Stimulated activated CD8-positive, alpha-beta memory T cell treated with anti-CD3 and anti-CD28 coated beads, Interleukin-15, amount 100 ng/mL, for 24 hours (primary cell): ENCODE results near the gene GINS2.

Source experiments
- DNase-seq: peaks from one replicate; pipeline ENCODE4 v3.0.0-alpha.2; 2020; ENCODE audit warnings: low read depth

The GINS2 gene

DNA sequence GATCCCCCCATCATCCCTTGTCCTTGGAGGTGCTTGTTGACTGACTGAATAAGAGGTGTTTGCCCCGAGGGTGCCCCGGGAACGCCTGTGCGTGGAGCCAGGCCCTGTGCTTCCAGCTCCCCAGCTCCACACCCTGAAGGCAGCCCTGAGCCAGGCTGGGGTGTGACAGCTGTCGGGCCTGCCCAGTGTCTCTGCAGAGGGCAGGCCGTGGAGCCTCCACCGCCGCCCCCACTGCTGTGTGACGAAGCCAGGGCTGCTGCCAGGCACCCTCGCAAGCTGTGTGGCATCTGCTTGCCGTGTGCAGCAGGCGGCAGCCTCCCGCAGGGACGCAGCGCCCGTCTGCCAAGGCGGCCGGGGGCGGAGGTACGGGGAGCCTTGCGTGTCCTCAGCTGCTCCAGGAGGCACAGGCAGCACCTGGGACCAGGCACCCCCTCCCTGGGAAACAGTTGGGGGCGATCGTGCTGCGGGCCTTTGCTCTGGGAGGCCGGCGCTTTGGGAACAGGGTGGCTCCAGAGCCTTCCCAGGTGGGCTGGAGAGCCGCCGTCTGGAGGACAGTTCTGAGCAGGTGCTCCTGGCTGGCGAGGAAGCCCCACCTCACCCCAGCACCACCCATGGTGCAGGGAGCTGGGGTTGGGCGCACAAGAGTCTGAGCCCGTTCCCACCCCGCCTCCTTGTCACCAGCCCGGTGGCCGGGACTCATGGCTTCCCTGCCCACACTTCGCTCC is 49.1 kb downstream of the GINS2 start:
- DNase-seq, result no peak

DNA sequence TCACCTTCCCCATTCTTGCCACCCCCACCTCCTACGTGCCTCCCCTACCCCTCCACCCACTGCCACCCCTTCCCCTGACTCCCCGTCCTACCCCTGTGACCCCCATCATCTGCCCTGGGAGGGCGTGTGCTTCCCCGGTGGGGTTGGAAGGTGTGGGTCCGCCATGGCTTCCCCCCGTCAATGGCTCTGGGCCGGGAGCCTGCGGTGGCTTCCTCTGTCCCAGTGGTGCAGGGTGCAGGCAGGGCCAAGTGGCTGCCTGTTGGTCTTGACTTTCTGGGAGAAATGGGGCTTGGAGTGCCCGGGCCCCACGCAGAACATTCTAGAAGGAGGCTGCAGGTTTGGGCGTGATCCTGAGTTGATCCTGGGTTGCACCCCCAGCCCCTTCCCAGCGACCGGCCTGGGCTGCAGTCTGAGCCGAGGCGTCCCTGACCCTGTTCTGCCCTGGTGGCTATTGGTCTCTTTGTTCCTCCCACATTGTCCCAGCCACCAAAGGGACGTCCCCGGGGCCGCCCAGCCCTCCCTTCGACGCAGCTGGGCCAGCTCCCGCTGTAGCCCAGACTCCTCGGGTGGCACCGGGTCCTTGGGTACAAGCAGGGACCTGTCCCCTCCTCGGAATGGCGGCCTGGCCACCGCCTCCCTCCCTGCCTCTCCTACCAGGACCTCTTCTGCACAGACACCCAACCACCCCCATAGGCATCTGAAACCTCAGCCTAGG is 49.9 kb downstream of the GINS2 start:
- no peak for DNase-seq

DNA sequence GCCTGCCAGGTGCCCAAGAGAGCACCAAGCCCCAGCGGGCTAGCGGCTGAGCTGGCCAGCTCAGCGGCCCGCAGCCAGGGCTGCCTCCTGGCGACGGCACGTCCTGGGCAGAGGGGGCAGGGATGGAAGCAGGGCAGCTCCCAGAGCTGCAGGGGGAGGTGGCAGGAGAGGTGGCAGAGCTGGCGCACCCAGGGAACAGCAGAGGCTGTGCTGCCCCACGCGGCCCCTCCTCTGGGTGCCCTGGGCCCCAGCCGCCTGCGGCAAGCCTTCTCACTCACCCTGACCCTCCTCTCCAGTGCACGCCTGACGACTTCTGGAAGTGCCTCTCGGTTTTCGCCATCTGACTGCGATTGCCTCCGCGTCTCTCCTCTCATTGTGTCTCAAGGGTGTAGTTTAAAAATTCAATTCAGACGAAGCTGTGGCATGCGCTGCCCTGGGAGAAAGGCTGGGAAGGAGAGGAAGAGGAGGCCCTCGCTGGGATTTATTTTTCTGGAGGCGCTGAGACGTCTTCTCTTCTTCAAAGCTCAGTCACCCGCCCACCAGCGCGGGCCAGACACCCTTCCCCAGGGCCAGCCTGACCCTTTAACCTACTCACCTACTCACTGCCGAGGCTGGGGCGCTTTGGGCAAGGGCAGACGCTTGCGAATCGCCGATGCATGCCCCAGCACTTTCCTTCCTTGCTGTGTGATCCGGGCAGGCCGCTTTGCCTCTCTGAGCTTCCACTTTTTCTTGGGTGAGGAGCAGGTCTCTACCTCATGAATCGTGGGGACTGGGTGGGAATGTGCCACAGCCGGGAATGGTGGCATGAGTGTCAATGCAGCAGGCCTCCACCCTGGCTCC is 50.7 kb downstream of the GINS2 start:
- DNase-seq, result no peak

DNA sequence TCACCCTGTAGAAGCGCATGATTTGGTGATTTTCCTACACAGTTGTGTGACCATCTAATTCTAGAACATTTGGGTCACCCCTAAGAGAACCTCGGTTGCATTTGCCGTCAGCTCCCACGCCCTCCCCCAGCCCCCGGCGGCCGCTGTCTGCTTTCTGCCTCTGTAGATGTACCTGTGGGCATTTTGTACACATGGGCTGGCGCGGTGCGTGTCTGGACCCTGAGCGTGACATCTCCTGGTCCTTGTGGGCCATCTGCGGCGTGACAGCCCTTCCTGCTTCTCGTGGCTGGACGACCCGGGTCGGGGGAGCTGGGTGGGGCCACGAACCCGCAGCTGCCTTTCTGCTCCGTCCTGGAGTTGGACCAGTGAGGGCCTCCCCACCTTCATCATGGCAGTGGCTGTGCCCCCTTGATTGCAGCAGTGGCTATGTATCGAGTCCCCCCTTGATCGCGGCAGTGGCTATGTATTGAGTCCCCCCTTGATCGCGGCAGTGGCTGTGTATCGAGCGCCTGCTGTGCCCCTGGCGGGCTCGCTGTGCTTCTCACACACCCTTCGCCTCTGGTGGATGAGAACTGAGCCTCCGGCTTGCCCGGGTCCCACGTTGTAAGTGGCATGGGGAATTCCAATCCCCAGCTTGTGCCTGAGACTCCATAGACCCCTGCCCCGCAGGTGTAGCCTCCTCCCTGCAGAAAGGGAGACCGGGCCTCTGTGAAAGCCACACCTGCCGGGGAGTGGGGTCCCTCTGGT is 51.5 kb downstream of the GINS2 start:
- no peak for DNase-seq

DNA sequence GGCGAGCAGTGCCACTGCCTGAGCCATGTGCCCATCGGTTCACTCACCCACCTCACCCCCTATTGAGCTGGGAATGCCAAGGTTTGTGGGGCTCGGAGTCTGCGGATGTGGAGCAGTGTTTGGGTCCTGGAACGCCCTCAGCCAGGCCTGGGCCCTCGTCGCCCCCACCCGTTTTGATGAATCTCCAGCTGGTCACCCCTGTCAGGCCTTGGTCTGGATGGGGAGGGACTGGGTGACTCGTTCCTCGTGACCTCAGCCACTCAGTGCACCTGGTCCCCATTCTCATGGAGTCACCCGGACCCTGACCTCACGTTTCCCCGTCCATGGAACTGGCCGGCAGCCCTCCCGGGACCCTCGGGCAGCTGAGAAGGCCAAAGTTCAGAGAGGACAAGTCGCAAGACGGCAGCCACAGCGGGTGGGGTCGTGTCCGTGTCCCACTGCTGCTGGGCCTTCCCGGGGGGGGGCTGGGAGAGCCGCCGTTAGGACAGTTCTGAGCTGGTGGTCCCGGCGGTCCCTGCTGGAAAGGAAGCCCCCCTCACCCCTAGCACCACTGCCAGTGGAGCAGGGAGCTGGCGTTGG is 52.4 kb downstream of the GINS2 start:
- DNase-seq, result no peak

DNA sequence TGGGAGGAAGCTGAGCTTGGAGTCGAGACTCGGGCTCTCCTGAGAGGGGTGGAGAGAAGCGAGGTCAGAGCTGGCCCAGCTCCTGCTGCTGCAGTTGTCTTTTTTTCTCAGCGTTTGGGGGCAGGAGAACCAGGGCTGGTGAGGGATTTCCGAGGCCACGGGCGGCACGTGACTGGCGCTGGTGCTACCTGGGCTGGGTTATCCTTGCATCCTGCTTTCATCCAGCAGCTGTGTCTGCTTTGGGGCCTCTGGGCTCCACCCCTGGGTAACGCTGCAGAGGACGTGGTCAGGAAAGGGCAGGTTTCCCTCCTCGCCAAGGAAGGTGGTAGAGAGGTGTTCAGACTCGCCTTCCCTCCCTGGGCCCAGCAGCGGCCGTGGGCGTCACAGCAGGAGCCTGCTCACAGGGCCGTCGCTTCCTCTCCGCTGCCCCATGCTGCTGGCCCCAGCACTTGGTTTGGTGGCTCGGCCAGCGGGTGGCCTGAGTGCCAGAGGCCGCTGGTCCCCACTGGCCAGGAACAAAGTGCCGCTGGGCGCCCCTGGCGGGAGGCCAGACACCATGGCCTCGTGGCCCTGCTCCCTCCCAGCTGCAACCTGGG is 53.1 kb downstream of the GINS2 start:
- no peak for DNase-seq

DNA sequence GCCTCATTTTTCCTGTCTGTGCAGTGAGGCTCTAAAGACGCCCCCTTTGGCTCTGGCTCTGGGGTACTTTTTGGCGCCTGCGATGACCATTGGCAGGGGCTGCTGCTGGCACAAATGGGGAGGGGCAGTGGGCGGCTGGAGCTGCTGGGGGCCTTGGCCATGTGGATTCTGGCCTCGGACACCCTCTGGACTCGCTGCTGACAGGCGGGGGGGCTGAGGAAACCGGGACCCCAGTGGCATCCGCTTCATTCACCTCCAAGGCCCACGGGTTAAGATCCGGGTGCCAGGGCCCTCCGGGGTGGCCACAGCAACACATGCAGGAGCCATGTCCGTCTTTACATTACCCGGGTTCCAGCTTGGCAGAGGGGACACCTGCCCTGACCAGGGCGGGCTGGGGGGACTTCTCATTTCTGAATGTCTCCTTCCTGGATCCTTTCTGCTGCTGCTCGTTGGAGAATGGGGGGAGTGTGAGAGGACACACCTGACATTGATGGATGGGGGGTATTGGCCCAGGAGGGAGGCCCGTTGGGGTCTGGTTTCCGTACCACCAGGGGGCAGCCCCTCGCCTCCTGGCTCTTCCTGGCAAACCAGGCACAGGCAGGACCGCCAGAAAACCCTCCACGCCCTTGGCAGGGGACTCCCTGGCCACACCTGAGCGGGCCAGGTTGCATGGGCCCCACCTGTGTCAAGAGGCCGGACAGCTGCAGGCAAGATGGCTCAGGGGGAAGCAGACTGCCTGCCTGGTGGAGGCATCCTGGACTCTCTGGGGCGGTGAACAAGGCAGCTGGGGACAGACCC is 53.8 kb downstream of the GINS2 start:
- no peak for DNase-seq

DNA sequence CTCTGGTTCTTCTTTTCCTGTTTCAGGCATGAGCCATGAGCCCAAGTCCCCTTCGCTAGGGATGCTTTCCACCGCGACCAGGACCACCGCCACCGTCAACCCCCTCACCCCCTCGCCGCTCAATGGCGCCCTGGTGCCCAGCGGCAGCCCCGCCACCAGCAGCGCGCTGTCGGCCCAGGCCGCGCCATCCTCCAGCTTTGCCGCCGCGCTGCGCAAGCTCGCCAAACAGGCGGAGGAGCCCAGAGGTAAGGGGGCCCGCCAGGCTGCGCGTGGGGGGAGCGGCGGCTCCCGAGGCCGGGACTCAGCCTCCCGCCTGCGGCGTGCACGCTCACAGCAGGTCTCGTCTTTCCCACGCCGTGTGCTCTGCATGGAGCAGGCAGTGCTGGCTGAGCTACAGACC is 54.9 kb downstream of the GINS2 start:
- DNase-seq, result no peak

DNA sequence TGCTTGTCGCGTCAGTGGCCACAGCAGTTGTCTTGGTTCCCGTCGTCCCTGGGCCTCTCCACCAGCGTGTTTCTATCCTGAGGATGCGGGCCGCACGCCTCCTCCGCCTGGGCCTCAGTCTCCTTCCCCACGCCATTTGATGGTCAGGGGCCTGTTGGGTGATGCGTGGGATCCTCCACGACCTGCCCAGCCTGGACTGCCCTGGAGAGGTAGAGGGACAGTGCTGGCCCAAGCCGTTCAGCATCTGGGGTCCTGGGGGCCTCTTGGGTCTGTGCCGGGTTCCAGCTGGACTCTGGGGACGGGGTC is 55.4 kb downstream of the GINS2 start:
- DNase-seq, result no peak

DNA sequence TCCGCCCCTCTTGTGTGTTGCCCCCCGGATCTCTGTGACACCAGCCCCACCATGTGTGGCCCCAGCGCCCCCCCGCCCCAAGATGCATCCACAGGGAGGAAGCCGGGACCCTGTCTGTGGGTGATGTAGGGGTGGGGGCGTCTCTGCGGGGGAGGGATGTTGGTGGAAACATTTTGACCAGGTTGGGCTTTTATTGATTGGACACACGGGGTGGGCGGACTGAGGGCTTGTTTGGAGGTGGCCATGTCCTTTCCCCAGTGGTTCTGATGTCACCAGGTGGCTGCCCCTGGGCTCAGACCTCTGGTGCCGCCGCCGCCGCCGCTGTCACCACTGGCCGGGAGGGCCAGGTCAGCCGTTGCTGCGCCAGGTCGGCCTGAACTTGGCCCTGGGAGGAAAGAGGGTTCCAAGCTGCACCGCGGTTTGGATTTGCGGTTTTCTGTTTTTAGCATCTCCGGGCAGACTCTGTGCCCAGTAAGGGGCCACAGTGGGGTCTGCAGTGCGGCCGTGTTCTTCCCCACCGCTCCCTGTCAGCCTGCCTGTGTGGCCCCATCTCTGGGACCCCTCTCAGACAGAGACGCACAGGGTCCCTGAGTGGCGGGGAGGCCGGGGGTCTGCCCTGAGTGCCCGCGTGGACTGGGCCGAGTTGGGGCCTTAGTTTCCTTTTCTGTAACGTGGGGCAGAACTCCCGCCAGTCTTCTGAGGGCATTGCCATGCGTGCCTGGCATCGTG is 55.9 kb downstream of the GINS2 start:
- DNase-seq, result no peak

DNA sequence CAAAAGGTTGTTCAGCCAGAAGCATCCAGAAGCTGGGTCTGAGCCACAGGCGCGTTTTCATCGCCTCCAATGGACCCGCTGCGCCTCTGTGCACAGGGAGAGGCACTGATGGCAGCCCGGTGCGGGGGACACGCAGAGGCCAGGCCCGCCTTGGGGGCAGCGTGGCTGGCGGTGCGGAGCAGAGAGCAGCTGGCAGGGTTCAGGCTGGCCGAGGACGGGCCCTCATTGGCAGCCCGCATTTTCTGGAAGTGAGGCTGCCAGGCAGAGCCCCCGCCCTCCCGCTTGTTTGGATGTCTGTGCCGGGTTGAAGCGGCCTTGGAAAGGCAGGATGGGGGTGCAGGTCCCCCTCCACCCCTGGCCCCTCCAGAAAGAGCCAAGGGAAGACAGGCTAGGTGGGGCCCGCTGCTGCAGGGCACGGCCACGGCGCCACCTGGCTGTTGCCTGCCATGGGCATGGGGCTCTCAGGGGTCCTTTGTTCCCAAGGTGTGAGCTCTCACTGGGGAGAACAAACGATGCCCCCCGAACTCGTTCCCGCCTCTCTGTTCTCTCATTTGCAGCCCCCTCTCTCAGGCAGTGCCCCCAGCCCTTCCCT is 56.9 kb downstream of the GINS2 start:
- DNase-seq, result no peak

DNA sequence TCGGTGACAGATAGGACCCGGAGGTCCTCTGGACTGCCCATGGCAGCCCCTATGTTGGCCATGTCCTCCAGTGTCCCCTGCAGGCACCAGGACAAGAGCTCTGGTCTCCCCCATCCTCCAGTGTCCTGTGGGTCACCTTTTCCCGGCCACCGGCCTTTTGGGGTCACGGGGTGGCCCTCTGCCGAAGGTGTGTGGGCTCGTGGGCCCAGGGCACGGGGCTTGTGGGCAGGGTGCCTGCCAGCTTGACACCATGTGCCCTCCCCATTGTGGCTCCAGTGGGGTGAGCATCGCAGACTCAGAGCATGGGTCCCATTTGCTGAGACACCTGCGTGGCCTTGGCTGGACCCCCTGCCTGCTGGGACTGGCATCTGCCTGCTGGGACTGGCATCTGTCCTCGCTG is 57.5 kb downstream of the GINS2 start:
- DNase-seq, result no peak

DNA sequence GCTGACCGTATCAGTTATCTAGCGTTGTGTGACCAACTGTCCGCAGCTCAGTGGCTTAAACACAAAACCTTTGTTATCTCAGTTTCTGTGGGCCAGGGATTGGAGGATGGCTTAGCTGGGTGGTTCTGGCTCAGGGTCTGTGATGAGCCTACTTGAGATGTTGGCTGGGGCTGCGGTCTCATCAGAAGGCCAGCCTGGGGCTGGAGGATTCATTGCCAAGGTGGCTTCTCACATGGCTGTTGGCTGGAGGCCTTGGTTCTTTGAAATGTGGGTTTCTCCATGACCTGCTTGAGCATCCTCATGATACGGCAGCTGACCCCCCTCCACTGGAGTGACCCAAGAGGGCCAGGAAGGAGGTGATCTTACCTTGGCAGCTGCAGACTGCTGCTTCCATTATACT is 58.9 kb downstream of the GINS2 start:
- no peak for DNase-seq

DNA sequence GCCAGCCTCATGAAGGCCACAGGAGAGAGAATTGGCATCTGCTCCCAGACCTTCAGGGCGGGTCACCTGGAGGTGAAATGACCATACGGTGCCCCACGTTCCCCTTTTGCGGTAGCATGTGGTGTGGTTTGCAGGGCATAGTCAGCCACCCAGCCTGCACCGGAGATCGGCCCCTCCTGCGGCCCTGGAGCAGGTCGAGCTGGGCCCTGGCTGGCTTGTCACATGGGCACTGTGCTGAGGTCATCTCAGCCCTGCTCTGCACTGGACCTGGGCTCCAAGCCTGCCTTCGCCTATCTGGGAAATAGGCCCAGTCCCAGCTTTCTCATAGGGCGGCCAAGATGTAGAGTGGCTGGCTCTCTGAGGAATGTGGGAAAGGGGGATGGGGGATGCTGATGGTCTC is 59.4 kb downstream of the GINS2 start:
- DNase-seq, result no peak

DNA sequence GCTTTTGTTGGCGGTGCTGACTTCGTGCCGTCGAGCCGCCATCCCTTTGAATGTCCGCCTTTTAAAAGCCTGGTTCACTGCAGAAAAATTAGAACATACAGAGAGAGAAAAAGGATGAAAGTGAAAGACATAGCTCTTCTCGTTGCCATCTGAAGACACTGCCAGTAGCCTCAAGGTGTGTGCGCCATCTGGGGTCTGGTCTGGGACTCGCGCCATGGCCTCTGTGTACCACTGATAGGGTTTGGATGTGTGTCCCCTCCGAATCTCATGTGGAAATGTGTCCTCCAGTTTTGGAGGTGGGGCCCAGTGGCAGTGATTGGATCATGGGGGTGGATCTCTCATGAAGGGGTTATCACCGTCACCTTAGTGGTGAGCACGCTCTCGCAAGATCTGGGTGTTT is 60.1 kb downstream of the GINS2 start:
- no peak for DNase-seq

DNA sequence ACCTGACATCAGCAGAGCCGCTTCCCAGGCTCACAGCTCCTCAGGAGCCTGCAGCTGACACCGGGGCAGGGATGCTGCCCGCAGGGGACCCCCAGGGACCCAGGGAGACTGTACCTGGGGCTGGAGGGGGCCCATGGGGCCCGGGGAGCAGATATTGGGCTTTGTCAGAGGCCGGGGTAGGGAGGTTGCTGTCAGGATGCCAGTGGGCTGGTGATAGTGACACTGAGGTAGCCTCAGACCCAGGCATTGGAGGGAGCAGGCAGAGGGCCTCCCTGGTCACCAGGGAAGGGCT is 60.5 kb downstream of the GINS2 start:
- no peak for DNase-seq

DNA sequence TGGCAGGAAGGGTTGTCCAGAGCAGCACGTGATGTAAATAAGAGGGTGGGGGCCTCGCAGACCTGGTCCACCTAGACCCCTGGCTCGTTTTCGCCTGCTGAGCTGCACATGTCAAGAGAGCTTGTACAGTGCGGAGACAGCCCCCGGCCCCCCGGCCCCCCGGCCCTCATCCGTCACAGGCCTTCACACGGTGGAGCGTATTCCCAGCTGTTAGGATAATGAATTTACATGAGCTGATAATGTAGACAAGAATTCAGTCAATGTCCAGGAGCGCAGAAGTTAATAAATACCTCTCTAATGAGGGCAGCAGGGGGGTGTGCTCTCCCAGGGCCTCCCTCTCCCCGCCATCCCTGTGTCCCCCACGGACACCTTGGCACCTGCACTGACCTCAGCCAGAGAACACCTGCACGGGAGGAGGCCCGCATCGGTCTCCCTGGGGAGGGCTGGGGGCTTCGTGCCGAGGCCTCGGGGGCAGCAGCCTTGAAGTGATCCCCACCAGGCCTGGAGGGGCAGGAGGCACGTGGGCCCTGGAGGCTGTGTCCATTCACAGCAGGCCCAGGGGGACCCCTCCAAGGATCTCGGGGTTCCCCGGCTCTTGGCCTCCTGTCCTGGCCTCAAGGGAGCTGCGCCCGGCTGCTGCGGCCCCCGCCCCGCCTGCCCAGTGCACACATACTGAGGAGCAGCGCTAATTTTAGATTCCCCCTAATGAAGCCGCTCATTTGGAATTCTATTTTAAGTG is 61.1 kb downstream of the GINS2 start:
- DNase-seq, result no peak

DNA sequence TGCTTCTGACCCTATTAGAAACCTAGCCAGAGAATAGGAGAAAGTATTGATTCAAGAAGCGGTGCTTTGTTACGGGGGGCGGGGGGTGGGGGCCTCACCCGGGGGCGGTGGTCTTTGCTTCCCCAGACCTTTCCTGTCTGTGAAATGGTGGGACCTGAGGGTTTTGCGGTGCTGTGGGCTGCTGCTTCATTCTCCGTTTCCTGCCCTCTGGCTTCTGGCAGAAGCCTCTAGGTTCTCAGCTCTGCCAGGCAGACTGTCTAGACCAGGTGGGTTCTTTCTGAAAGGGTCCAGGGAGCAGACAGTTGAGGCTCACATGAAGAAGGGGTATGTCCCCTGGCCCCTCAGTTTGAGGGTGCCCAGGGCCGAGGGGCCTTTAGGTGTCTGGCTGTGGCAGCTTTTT is 61.7 kb downstream of the GINS2 start:
- DNase-seq, result no peak
